ENCODE measurements around the gene MAGOHB. TPM values are rescaled to one million over a fixed set of nuclear protein-coding genes. Genes with fewer than 3 reads are reported as not detected.
A peak's percentile ranks its signal among the peaks of the same experiment; 100 is the strongest.
"Not testable (repeated sequence)": the region's sequence is repeated elsewhere in the genome, so short reads cannot be mapped to it uniquely, and the experiment has no call there.

The MAGOHB gene
- total RNA-seq, 1 experiment from 2014 or later: 91.4 TPM

GRCh38 chr12:10584415-10584814 is 29.0 kb downstream of the MAGOHB start:
- DNase-seq: no peak
- peaks cover 5% of the 10 kb centered on the region; the same call in 1 of the 2 replicates for H3K36me3 ChIP-seq (ENCODE audit: low read depth)
- H3K9me3 ChIP-seq (ENCODE audit: insufficient read depth, low read depth): no peaks in the 10 kb centered on the region
- H3F3A ChIP-seq (ENCODE audit: insufficient read depth, low read depth): no peaks in the 10 kb centered on the region
- POLR2A ChIA-PET (ENCODE audit: unreplicated experiment): no interaction called here
- no peaks in the 10 kb centered on the region for H3K27me3 ChIP-seq (ENCODE audit: insufficient read depth, low read depth)
- H3K9me2 ChIP-seq (ENCODE audit: insufficient read depth): no peaks in the 10 kb centered on the region
- no peaks in the 10 kb centered on the region for H4K20me1 ChIP-seq (ENCODE audit: insufficient read depth)
- no TSS peak for BruUV-seq (replicated peaks)
- H3K4me1 ChIP-seq (replicated peaks; ENCODE audit: insufficient read depth): no peaks in the 10 kb centered on the region
- H3K4me3 ChIP-seq: no peak overlapping the region
- H3K79me2 ChIP-seq (ENCODE audit: low read depth): no peaks in the 10 kb centered on the region
- intact Hi-C loops (cut with micrococcal nuclease; ENCODE audit: unreplicated experiment): no loop called here
- TF ChIP-seq, protein P1, sequence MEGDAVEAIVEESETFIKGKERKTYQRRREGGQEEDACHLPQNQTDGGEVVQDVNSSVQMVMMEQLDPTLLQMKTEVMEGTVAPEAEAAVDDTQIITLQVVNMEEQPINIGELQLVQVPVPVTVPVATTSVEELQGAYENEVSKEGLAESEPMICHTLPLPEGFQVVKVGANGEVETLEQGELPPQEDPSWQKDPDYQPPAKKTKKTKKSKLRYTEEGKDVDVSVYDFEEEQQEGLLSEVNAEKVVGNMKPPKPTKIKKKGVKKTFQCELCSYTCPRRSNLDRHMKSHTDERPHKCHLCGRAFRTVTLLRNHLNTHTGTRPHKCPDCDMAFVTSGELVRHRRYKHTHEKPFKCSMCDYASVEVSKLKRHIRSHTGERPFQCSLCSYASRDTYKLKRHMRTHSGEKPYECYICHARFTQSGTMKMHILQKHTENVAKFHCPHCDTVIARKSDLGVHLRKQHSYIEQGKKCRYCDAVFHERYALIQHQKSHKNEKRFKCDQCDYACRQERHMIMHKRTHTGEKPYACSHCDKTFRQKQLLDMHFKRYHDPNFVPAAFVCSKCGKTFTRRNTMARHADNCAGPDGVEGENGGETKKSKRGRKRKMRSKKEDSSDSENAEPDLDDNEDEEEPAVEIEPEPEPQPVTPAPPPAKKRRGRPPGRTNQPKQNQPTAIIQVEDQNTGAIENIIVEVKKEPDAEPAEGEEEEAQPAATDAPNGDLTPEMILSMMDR (conservative IDR thresholded peaks at IDR 0.05): no peak
- no peak for TF ChIP-seq EZH2 (IDR thresholded peaks at IDR 0.05; ENCODE audit: low read depth)
- no peak overlapping the region for H3K27ac ChIP-seq
- no peak overlapping the region for H3K4me2 ChIP-seq
- no peak overlapping the region for H2AFZ ChIP-seq
- CTCF ChIA-PET: no interaction called here

DNA sequence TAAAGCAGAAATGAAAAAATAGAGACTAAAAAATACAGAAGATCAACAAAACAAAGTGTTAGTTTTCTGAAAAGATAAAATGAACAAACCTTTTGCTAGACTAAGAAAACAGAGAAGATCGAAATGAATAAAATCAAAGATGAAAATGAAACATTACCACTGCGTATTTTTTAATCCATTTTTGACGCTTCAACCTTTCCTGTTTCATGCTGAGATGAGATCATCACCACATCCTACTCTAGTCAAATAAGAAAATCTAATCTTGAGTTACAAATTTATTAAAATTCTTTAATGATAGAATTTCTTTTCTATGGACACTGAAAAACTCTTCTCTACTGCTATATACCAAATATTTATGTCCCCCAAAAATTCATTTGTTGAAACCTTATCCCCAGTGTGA is 30.7 kb downstream of the MAGOHB start:
- H3F3A ChIP-seq (ENCODE audit: insufficient read depth, low read depth): no peaks in the 10 kb centered on the region
- ChIA-PET POLR2A (ENCODE audit: unreplicated experiment) (no interaction called here), CTCF (no interaction called here)
- BruUV-seq (replicated peaks): no TSS peak
- no peaks in the 10 kb centered on the region for H3K9me2 ChIP-seq (ENCODE audit: insufficient read depth)
- H3K4me3 ChIP-seq: no peak overlapping the region
- TF ChIP-seq, protein P1 (conservative IDR thresholded peaks at IDR 0.05): no peak
- TF ChIP-seq EZH2 (IDR thresholded peaks at IDR 0.05; ENCODE audit: low read depth): no peak
- H2AFZ ChIP-seq: no peak overlapping the region
- no peak overlapping the region for H3K27ac ChIP-seq
- no peaks in the 10 kb centered on the region for H3K27me3 ChIP-seq (ENCODE audit: insufficient read depth, low read depth)
- H3K4me2 ChIP-seq: no peak overlapping the region
- H4K20me1 ChIP-seq (ENCODE audit: insufficient read depth): no peaks in the 10 kb centered on the region
- peaks cover 5% of the 10 kb centered on the region; the same call in 1 of the 2 replicates for H3K36me3 ChIP-seq (ENCODE audit: low read depth)
- no peak for DNase-seq
- no peaks in the 10 kb centered on the region for H3K79me2 ChIP-seq (ENCODE audit: low read depth)
- no peaks in the 10 kb centered on the region for H3K9me3 ChIP-seq (ENCODE audit: insufficient read depth, low read depth)
- H3K4me1 ChIP-seq (replicated peaks; ENCODE audit: insufficient read depth): no peaks in the 10 kb centered on the region
- intact Hi-C loops (cut with micrococcal nuclease; ENCODE audit: unreplicated experiment): no loop called here

DNA sequence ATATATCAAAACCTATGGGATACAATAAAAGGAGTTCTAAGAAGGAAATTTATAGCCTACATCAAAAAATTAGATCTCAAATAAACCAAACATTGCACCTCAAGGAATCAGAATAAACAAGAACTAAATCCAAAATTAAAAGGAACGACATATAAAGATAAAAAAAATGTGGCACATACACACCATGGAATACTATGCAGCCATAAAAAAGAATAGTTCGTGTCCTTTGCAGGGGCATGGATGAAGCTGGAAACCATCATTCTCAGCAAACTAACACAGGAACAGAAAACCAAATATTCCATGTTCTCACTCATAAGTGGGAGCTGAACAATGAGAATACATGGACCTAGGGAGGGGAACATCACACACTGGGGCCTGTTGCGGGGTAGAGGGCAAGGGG is 31.3 kb downstream of the MAGOHB start:
- POLR2A ChIA-PET (ENCODE audit: unreplicated experiment); BruUV-seq (replicated peaks); H4K20me1 ChIP-seq (ENCODE audit: insufficient read depth); H3F3A ChIP-seq (ENCODE audit: insufficient read depth, low read depth); H3K27ac ChIP-seq; CTCF ChIA-PET; DNase-seq; H3K9me2 ChIP-seq (ENCODE audit: insufficient read depth); H3K4me3 ChIP-seq; H3K4me1 ChIP-seq (replicated peaks; ENCODE audit: insufficient read depth); H3K27me3 ChIP-seq (ENCODE audit: insufficient read depth, low read depth); H3K79me2 ChIP-seq (ENCODE audit: low read depth); H3K9me3 ChIP-seq (ENCODE audit: insufficient read depth, low read depth); intact Hi-C loops (cut with micrococcal nuclease; ENCODE audit: unreplicated experiment); H3K4me2 ChIP-seq; H2AFZ ChIP-seq; H3K36me3 ChIP-seq (ENCODE audit: low read depth): not testable (repeated sequence)

DNA sequence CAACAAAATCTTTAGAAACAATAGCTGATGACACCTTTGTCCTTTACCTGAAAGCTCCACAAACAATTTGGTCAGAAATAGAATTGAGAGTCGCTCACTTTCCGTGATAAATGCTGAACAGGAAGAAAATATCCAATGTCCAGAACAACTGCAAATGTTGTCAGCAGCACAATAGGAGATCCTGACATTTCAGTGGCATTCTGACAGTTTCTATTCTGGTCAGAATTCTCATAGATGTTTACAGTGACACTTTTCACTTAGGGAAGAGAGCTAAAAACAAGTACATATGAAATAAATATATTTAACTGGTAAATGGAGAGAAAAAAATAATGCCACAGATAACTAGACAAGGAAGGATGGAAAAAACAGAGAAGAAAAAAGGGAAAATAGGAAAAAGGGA is 39.1 kb downstream of the MAGOHB start:
- H3K36me3 ChIP-seq (ENCODE audit: low read depth): no peaks in the 10 kb centered on the region
- ChIA-PET POLR2A (ENCODE audit: unreplicated experiment) (no interaction called here), CTCF (no interaction called here)
- H3K4me2 ChIP-seq: no peak overlapping the region
- DNase-seq: no peak
- H3K9me2 ChIP-seq (ENCODE audit: insufficient read depth): no peaks in the 10 kb centered on the region
- intact Hi-C loops (cut with micrococcal nuclease; ENCODE audit: unreplicated experiment): no loop called here
- H2AFZ ChIP-seq: no peak overlapping the region
- H4K20me1 ChIP-seq (ENCODE audit: insufficient read depth): no peaks in the 10 kb centered on the region
- no peaks in the 10 kb centered on the region for H3K79me2 ChIP-seq (ENCODE audit: low read depth)
- H3K4me3 ChIP-seq: no peak overlapping the region
- H3K9me3 ChIP-seq (ENCODE audit: insufficient read depth, low read depth): no peaks in the 10 kb centered on the region; the same call in 1 of the 2 replicates
- no TSS peak for BruUV-seq (replicated peaks)
- H3K27ac ChIP-seq: no peak overlapping the region
- peaks cover 15% of the 10 kb centered on the region; the same call in 1 of the 2 replicates for H3K4me1 ChIP-seq (replicated peaks; ENCODE audit: insufficient read depth)
- H3K27me3 ChIP-seq (ENCODE audit: insufficient read depth, low read depth): no peaks in the 10 kb centered on the region
- H3F3A ChIP-seq (ENCODE audit: insufficient read depth, low read depth): no peaks in the 10 kb centered on the region
- no peak for TF ChIP-seq EZH2 (IDR thresholded peaks at IDR 0.05; ENCODE audit: low read depth)
- TF ChIP-seq, protein P1 (conservative IDR thresholded peaks at IDR 0.05): no peak

GRCh38 chr12:10572021-10572490 is 41.4 kb downstream of the MAGOHB start:
- H3K9me3 ChIP-seq (ENCODE audit: insufficient read depth, low read depth); POLR2A ChIA-PET (ENCODE audit: unreplicated experiment); CTCF ChIA-PET; H3K4me3 ChIP-seq; intact Hi-C loops (cut with micrococcal nuclease; ENCODE audit: unreplicated experiment); H3F3A ChIP-seq (ENCODE audit: insufficient read depth, low read depth); H3K27ac ChIP-seq; H3K9me2 ChIP-seq (ENCODE audit: insufficient read depth); H4K20me1 ChIP-seq (ENCODE audit: insufficient read depth); BruUV-seq (replicated peaks); H3K36me3 ChIP-seq (ENCODE audit: low read depth); H3K27me3 ChIP-seq (ENCODE audit: insufficient read depth, low read depth); H3K79me2 ChIP-seq (ENCODE audit: low read depth): not testable (repeated sequence)
- DNase-seq: peak in 1 of 2 experiments; percentile 44
- H3K4me2 ChIP-seq: peak overlapping the region; percentile 7; the same call in 1 of the 2 replicates
- H2AFZ ChIP-seq: peak overlapping the region; percentile 70; the same call in 1 of the 2 replicates
- H3K4me1 ChIP-seq (replicated peaks; ENCODE audit: insufficient read depth): peaks cover 15% of the 10 kb centered on the region; the same call in 1 of the 2 replicates

All from PC-9 (cell line).